Mesothelial cell of epicardium (in vitro differentiated cells): ENCODE data around the gene AHNAK. TPM values are rescaled to one million over a fixed set of nuclear protein-coding genes. Genes with fewer than 3 reads are reported as not detected.

Experiments used
- DNase-seq, 2 experiments: peaks; one replicate each; pipeline ENCODE4 v3.0.0; 2021; ENCODE audit warnings: low spot score in 2 of 2; ENCODE audit not compliant: unreplicated experiment in 2 of 2
- H3K27ac Mint-ChIP-seq: 2 replicates; pipeline ENCODE4 v1.8.0; 2021; ENCODE audit warnings: mixed read lengths
- H3K27me3 Mint-ChIP-seq: 2 replicates; pipeline ENCODE4 v1.8.0; 2021; ENCODE audit warnings: low read depth, mixed read lengths
- H3K36me3 Mint-ChIP-seq: 2 replicates; pipeline ENCODE4 v1.8.0; 2021; ENCODE audit warnings: mixed read lengths
- H3K4me1 Mint-ChIP-seq: 2 replicates; pipeline ENCODE4 v1.8.0; 2021; ENCODE audit warnings: mixed read lengths
- H3K4me3 Mint-ChIP-seq: 2 replicates; pipeline ENCODE4 v1.8.0; 2021; ENCODE audit warnings: mild to moderate bottlenecking, moderate library complexity, mixed read lengths
- H3K9me3 Mint-ChIP-seq: 2 replicates; pipeline ENCODE4 v1.8.0; 2021; ENCODE audit warnings: mixed read lengths
- CTCF ChIP-seq: fragments of 200-600 bp; sonication (generic); IDR thresholded peaks from one replicate; pipeline ENCODE4 v1.5.0; 2021; ENCODE audit warnings: antibody characterized with exemption; ENCODE audit not compliant: unreplicated experiment
- total RNA-seq: library from RNA; stranded (reverse); gene quantifications from 3 replicates; pipeline ENCODE4 v1.2.1, GENCODE V29; 2021

The AHNAK gene
- total RNA-seq, 1 donor from 2014 or later = 481 TPM

- no peak overlapping the region for H3K27ac Mint-ChIP-seq
- H3K4me3 Mint-ChIP-seq = no peak overlapping the region
- H3K36me3 Mint-ChIP-seq = no peaks in the 10 kb centered on the region
- H3K27me3 Mint-ChIP-seq = no peaks in the 10 kb centered on the region
- H3K9me3 Mint-ChIP-seq = no peaks in the 10 kb centered on the region
- H3K4me1 Mint-ChIP-seq = peaks cover 5% of the 10 kb centered on the region
- no peak for DNase-seq
- TF ChIP-seq CTCF = no peak
Measured at GRCh38 chr11:62457478-62457877, 89.1 kb downstream of the AHNAK start.

DNA sequence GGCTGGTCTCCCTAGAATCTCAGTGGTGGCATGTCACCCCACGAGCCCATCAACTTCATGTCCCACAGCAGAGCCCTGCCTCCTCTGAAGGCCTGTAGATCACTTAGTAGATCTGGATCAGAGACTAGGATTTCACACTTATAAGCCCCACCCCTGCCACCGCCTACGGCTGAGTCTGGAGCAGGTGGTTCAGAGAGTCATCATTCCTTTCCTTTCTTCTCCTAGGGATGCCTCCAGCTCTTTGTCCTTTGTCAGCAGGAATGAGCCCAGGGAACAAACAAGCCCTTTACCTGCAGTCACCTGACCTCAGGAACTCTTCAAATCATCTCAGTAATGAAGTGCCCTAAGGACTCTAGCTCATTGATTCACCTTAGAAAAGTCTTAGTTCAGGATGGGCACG is 90.0 kb downstream of the AHNAK start:
- H3K4me3 Mint-ChIP-seq = no peak overlapping the region
- H3K9me3 Mint-ChIP-seq = no peaks in the 10 kb centered on the region
- H3K4me1 Mint-ChIP-seq = peaks cover 4% of the 10 kb centered on the region
- TF ChIP-seq CTCF = no peak
- H3K27me3 Mint-ChIP-seq = no peaks in the 10 kb centered on the region
- H3K27ac Mint-ChIP-seq = no peak overlapping the region
- no peak for DNase-seq
- H3K36me3 Mint-ChIP-seq = no peaks in the 10 kb centered on the region

DNA sequence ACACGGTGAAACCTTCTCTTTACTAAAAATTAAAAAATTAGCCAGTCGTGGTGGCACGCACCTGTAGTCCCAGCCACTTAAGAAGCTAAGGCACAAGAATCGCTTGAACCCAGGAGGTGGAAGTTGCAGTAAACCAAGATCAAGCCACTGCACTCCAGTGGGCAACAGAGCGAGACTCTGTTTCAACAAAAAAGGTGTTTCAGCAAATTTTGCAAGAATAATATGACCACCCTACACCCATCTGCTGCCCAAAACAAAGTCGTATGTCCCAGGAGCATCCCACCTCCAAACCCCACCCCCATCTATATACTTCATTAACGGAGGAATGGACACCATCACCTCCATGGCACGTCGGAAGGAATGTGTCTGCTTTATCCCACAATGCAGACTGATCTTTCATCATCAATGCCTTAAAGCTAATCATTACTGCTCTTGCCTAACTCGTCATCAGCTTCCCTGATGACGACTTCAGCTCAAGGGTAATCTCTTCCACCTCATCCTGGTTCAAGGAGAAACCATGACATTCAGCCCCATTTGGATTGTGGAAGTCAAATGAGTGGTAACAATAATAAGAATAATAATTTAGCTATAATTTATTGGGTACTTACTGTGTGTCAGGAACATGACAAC is 93.7 kb downstream of the AHNAK start:
- Mint-ChIP-seq H3K4me3 (no peak overlapping the region), H3K36me3 (no peaks in the 10 kb centered on the region), H3K4me1 (peaks cover 9% of the 10 kb centered on the region), H3K9me3 (no peaks in the 10 kb centered on the region), H3K27me3 (no peaks in the 10 kb centered on the region), H3K27ac (no peak overlapping the region)
- no peak for DNase-seq
- no peak for TF ChIP-seq CTCF

DNA sequence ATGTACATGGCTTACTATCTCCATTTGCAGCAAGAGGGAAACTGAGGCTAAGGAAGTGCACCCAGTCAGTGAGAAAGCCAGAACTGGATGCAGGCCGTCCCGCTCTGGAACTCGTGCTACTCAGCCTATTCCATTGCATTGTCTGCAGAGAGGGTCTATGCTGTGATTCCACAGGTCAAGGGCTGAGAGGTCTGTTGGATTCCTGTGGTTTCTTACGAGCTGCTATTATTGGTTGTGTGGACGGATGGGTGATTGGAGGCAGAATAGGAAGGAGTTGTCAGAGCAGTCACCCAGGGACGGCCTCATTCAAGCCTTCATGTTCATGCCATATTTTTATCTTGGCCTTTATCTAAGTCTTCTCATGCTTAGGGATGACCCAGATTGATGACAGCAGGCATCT is 94.3 kb downstream of the AHNAK start:
- H3K36me3 Mint-ChIP-seq = no peaks in the 10 kb centered on the region
- no peak overlapping the region for H3K27ac Mint-ChIP-seq
- TF ChIP-seq CTCF = no peak
- H3K27me3 Mint-ChIP-seq = no peaks in the 10 kb centered on the region
- H3K4me3 Mint-ChIP-seq = no peak overlapping the region
- no peak for DNase-seq
- peaks cover 9% of the 10 kb centered on the region for H3K4me1 Mint-ChIP-seq
- no peaks in the 10 kb centered on the region for H3K9me3 Mint-ChIP-seq

- Mint-ChIP-seq H3K36me3 (no peaks in the 10 kb centered on the region), H3K4me1 (peaks cover 9% of the 10 kb centered on the region), H3K9me3 (no peaks in the 10 kb centered on the region), H3K4me3 (no peak overlapping the region), H3K27ac (peak overlapping the region; percentile 43), H3K27me3 (no peaks in the 10 kb centered on the region)
- no peak for TF ChIP-seq CTCF
- no peak for DNase-seq
Measured at GRCh38 chr11:62451241-62451621, 95.4 kb downstream of the AHNAK start.
